WTC11 (cell line): ENCODE results near the gene HLA-DPB1. TPM values are rescaled to one million over a fixed set of nuclear protein-coding genes. Genes with fewer than 3 reads are reported as not detected.

Source experiments
- ATAC-seq: fragments of 200-7000 bp; cut with Tn5 transposase; 2 replicates; pipeline ENCODE4 v1.10.0; 2021; ENCODE audit warnings: mild to moderate bottlenecking, moderate library complexity
- CTCF ChIA-PET: fragments of 300-600 bp; sonication (Branson Sonifier 250); formaldehyde crosslinking; loops from one replicate; lab custom pipeline; 2021; ENCODE audit warnings: antibody characterized with exemption; lab: Charles Lee
- POLR2A ChIA-PET: fragments of 350-600 bp; sonication (Branson Sonifier 250); formaldehyde crosslinking; loops from one replicate; lab custom pipeline; 2021; ENCODE audit warnings: antibody characterized with exemption; lab: Charles Lee
- DNase-seq: peaks from one replicate; pipeline ENCODE4 v3.0.0; 2021; ENCODE audit warnings: low spot score
- H3K27ac Mint-ChIP-seq: 2 replicates; pipeline ENCODE4 v1.8.0; 2021; ENCODE audit warnings: mixed read lengths
- H3K27me3 Mint-ChIP-seq: 2 replicates; pipeline ENCODE4 v1.8.0; 2021; ENCODE audit warnings: low read depth, mild to moderate bottlenecking, moderate library complexity, mixed read lengths
- H3K36me3 Mint-ChIP-seq: 2 replicates; pipeline ENCODE4 v1.8.0; 2021; ENCODE audit warnings: mixed read lengths
- H3K4me1 Mint-ChIP-seq: 2 replicates; pipeline ENCODE4 v1.8.0; 2022; ENCODE audit warnings: mixed read lengths
- H3K4me3 Mint-ChIP-seq: 2 replicates; pipeline ENCODE4 v1.8.0; 2021; ENCODE audit warnings: mild to moderate bottlenecking, moderate library complexity, mixed read lengths
- H3K9me3 Mint-ChIP-seq: 2 replicates; pipeline ENCODE4 v1.8.0; 2021; ENCODE audit warnings: mixed read lengths
- ATF1 ChIP-seq: sonication (generic); formaldehyde crosslinking; IDR thresholded peaks from 2 replicates; pipeline ENCODE4 v1.8.1; 2023; ENCODE audit warnings: mild to moderate bottlenecking, moderate library complexity, missing genetic modification reagents
- CDX4 ChIP-seq: fragments of 250-450 bp; sonication (Bioruptor Pico); IDR thresholded peaks from 2 replicates; pipeline ENCODE4 v1.9.0; 2021; ENCODE audit warnings: moderate library complexity, mild to moderate bottlenecking, inconsistent platforms, borderline replicate concordance
- E2F1 ChIP-seq: sonication (generic); formaldehyde crosslinking; IDR thresholded peaks from 2 replicates; pipeline ENCODE4 v1.8.0; 2022; ENCODE audit warnings: mild to moderate bottlenecking, missing genetic modification reagents
- ELF4 ChIP-seq: sonication (generic); formaldehyde crosslinking; IDR thresholded peaks from 2 replicates; pipeline ENCODE4 v1.8.1; 2022; ENCODE audit warnings: low read depth, mild to moderate bottlenecking, moderate library complexity, missing genetic modification reagents
- EMX1 ChIP-seq: fragments of 250-450 bp; sonication (Bioruptor Pico); IDR thresholded peaks from 2 replicates; pipeline ENCODE4 v1.8.0; 2021; ENCODE audit warnings: mild to moderate bottlenecking
- ESRRA ChIP-seq: sonication (generic); formaldehyde crosslinking; IDR thresholded peaks from 2 replicates; pipeline ENCODE4 v1.8.1; 2022; ENCODE audit warnings: mild to moderate bottlenecking, missing genetic modification reagents, borderline replicate concordance
- NR2C2 ChIP-seq: sonication (generic); formaldehyde crosslinking; IDR thresholded peaks from 2 replicates; pipeline ENCODE4 v1.8.0; 2022; ENCODE audit warnings: mild to moderate bottlenecking, missing genetic modification reagents
- PREB ChIP-seq: sonication (generic); formaldehyde crosslinking; IDR thresholded peaks from 2 replicates; pipeline ENCODE4 v1.8.1; 2022; ENCODE audit warnings: mild to moderate bottlenecking, missing genetic modification reagents, moderate library complexity, borderline replicate concordance
- RELA ChIP-seq: sonication (generic); formaldehyde crosslinking; IDR thresholded peaks from 2 replicates; pipeline ENCODE4 v1.8.1; 2022; ENCODE audit warnings: missing genetic modification reagents, mild to moderate bottlenecking, borderline replicate concordance
- SMAD3 ChIP-seq: sonication (generic); formaldehyde crosslinking; IDR thresholded peaks from 2 replicates; pipeline ENCODE4 v1.8.0; 2022; ENCODE audit warnings: missing genetic modification reagents, mild to moderate bottlenecking, borderline replicate concordance
- SP1 ChIP-seq: sonication (generic); formaldehyde crosslinking; conservative IDR thresholded peaks from 2 replicates; pipeline ENCODE4 v1.8.1; 2022; ENCODE audit warnings: missing genetic modification reagents
- ZNF317 ChIP-seq: sonication (generic); formaldehyde crosslinking; IDR thresholded peaks from 2 replicates; pipeline ENCODE4 v1.8.1; 2023; ENCODE audit warnings: low read depth, mild to moderate bottlenecking, moderate library complexity, missing genetic modification reagents, borderline replicate concordance
- ZSCAN18 ChIP-seq: fragments of 250-450 bp; sonication (Bioruptor Pico); IDR thresholded peaks from 2 replicates; pipeline ENCODE4 v2.1.2; 2022; ENCODE audit warnings: mild to moderate bottlenecking, moderate library complexity
- total RNA-seq: library from RNA; stranded (reverse); gene quantifications from 3 replicates; pipeline ENCODE4 v1.2.3, GENCODE V29; 2021
- TF ChIP-seq, protein P1 (sequence below): sonication (generic); formaldehyde crosslinking; IDR thresholded peaks from 2 replicates; pipeline ENCODE4 v1.8.1; 2023; ENCODE audit warnings: mild to moderate bottlenecking, missing genetic modification reagents, moderate library complexity
- TF ChIP-seq, protein P2 (sequence below): sonication (generic); formaldehyde crosslinking; IDR thresholded peaks from 2 replicates; pipeline ENCODE4 v1.8.0; 2023; ENCODE audit warnings: missing genetic modification reagents
- TF ChIP-seq, protein P3 (sequence below): sonication (generic); formaldehyde crosslinking; IDR thresholded peaks from 2 replicates; pipeline ENCODE4 v1.8.1; 2023; ENCODE audit warnings: mild to moderate bottlenecking, moderate library complexity, missing genetic modification reagents
- TF ChIP-seq, protein P4 (sequence below): sonication (generic); formaldehyde crosslinking; IDR thresholded peaks from 2 replicates; pipeline ENCODE4 v1.8.1; 2023; ENCODE audit warnings: mild to moderate bottlenecking, missing genetic modification reagents, moderate library complexity

Gene HLA-DPB1
- total RNA-seq, 1 experiment from 2014 or later = 18.0 TPM

GRCh38 chr6:33113755-33114154, 38.0 kb downstream of the HLA-DPB1 start:
- Mint-ChIP-seq H3K27me3 (peaks cover 14% of the 10 kb centered on the region), H3K36me3 (no peaks in the 10 kb centered on the region; the same call in 1 of the 2 replicates), H3K9me3 (no peaks in the 10 kb centered on the region), H3K27ac (no peak overlapping the region), H3K4me1 (peaks cover 29% of the 10 kb centered on the region), H3K4me3 (no peak overlapping the region)
- DNase-seq (no peak), ATAC-seq (no peak)
- TF ChIP-seq, protein P1, sequence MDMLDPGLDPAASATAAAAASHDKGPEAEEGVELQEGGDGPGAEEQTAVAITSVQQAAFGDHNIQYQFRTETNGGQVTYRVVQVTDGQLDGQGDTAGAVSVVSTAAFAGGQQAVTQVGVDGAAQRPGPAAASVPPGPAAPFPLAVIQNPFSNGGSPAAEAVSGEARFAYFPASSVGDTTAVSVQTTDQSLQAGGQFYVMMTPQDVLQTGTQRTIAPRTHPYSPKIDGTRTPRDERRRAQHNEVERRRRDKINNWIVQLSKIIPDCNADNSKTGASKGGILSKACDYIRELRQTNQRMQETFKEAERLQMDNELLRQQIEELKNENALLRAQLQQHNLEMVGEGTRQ = no peak
- TF ChIP-seq E2F1 (CRISPR knock-in tag) = no peak
- TF ChIP-seq NR2C2 (CRISPR knock-in tag) = no peak
- no peak for TF ChIP-seq RELA
- TF ChIP-seq, protein P2, sequence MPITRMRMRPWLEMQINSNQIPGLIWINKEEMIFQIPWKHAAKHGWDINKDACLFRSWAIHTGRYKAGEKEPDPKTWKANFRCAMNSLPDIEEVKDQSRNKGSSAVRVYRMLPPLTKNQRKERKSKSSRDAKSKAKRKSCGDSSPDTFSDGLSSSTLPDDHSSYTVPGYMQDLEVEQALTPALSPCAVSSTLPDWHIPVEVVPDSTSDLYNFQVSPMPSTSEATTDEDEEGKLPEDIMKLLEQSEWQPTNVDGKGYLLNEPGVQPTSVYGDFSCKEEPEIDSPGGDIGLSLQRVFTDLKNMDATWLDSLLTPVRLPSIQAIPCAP (CRISPR knock-in tag) = no peak
- TF ChIP-seq, protein P3, sequence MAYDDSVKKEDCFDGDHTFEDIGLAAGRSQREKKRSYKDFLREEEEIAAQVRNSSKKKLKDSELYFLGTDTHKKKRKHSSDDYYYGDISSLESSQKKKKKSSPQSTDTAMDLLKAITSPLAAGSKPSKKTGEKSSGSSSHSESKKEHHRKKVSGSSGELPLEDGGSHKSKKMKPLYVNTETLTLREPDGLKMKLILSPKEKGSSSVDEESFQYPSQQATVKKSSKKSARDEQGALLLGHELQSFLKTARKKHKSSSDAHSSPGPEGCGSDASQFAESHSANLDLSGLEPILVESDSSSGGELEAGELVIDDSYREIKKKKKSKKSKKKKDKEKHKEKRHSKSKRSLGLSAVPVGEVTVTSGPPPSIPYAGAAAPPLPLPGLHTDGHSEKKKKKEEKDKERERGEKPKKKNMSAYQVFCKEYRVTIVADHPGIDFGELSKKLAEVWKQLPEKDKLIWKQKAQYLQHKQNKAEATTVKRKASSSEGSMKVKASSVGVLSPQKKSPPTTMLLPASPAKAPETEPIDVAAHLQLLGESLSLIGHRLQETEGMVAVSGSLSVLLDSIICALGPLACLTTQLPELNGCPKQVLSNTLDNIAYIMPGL (CRISPR knock-in tag) = no peak
- no peak for TF ChIP-seq SP1 (CRISPR knock-in tag)
- TF ChIP-seq PREB (CRISPR knock-in tag) = no peak
- ChIA-PET POLR2A (interaction anchor here (1.0 to 1.3 kb wide), 2 partner anchors 142 to 143 kb away, joined by 3 read pairs; no protein-coding TSS in a partner anchor), CTCF (interaction anchor here (0.6 to 5.3 kb wide), 4 partner anchors 11 to 159 kb away, joined by 3 to 43 read pairs (median 5); no protein-coding TSS in a partner anchor)

GRCh38 chr6:33114406-33114805, 38.6 kb downstream of the HLA-DPB1 start:
- ATAC-seq = no peak
- Mint-ChIP-seq H3K4me1 (peaks cover 36% of the 10 kb centered on the region), H3K27me3 (peaks cover 9% of the 10 kb centered on the region)

More at GRCh38 chr6:33114406-33114805, 38.6 kb downstream of the HLA-DPB1 start:
- no peak for TF ChIP-seq ATF1
- no peak for TF ChIP-seq E2F1 (CRISPR knock-in tag)
- TF ChIP-seq, protein P4, sequence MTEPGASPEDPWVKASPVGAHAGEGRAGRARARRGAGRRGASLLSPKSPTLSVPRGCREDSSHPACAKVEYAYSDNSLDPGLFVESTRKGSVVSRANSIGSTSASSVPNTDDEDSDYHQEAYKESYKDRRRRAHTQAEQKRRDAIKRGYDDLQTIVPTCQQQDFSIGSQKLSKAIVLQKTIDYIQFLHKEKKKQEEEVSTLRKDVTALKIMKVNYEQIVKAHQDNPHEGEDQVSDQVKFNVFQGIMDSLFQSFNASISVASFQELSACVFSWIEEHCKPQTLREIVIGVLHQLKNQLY (CRISPR knock-in tag) = no peak
- TF ChIP-seq ZSCAN18 (CRISPR knock-in tag) = no peak
- TF ChIP-seq SMAD3 (CRISPR knock-in tag) = no peak
- TF ChIP-seq CDX4 = no peak
- no peak for TF ChIP-seq EMX1 (CRISPR knock-in tag)
- no peak for TF ChIP-seq ESRRA (CRISPR knock-in tag)
- TF ChIP-seq ZNF317 = no peak
- no peak for TF ChIP-seq ELF4 (CRISPR knock-in tag)
- no peaks in the 10 kb centered on the region for H3K9me3 Mint-ChIP-seq
- no peak for DNase-seq
- ChIA-PET CTCF (interaction anchor here (0.6 to 5.3 kb wide), 5 partner anchors 11 to 160 kb away, joined by 3 to 43 read pairs (median 4); no protein-coding TSS in a partner anchor), POLR2A (interaction anchor here (1.0 to 1.3 kb wide), 2 partner anchors 142 to 144 kb away, joined by 3 read pairs; no protein-coding TSS in a partner anchor)
- H3K36me3 Mint-ChIP-seq = no peaks in the 10 kb centered on the region; the same call in 1 of the 2 replicates
- H3K4me3 Mint-ChIP-seq = no peak overlapping the region
- H3K27ac Mint-ChIP-seq = no peak overlapping the region
